Endothelial cell of umbilical vein (primary cell): ENCODE measurements around the gene TADA2A. TPM values are rescaled to one million over a fixed set of nuclear protein-coding genes. Genes with fewer than 3 reads are reported as not detected.

Source experiments
- BruUV-seq: library from RNA; stranded (reverse); fragments of 400-500 nt; replicated peaks from 2 replicates; lab custom pipeline; 2021; lab: Mats Ljungman, UMichigan
- CTCF ChIA-PET: fragments of 300-600, 350-600 bp; sonication (Branson Sonifier 250); formaldehyde crosslinking; loops from one replicate; lab custom pipeline; 2021; ENCODE audit warnings: antibody characterized with exemption, inconsistent platforms; lab: Charles Lee
- POLR2A ChIA-PET: fragments of 300-600, 350-600 bp; sonication (Branson Sonifier 250); formaldehyde crosslinking; loops from one replicate; lab custom pipeline; 2021; ENCODE audit warnings: antibody characterized with exemption, inconsistent platforms; lab: Charles Lee
- DNase-seq: peaks from one replicate; pipeline ENCODE4 v3.0.0-alpha.2; 2011; ENCODE audit warnings: low read depth, low spot score
- FAIRE-seq: peaks from 2 replicates; lab custom pipeline; 2011; peaks lifted over from hg19 to GRCh38; lab: Jason Lieb, UNC
- H2AFZ ChIP-seq: 2 replicates; pipeline ENCODE4 v1.6.0; 2012; ENCODE audit warnings: low read depth, low read length, control low read depth, inconsistent platforms
- H3K27ac ChIP-seq: 2 replicates; pipeline ENCODE4 v1.5.1; 2011; ENCODE audit warnings: low read depth, mild to moderate bottlenecking, control low read depth, low read length, moderate library complexity; ENCODE audit not compliant: insufficient read depth
- H3K27me3 ChIP-seq, 2 experiments: 2 replicates each; pipeline versions ENCODE4 v1.6.0 to v1.6.1; 2011; ENCODE audit warnings: low read length in 2 of 2, mixed read lengths in 1 of 2; ENCODE audit not compliant: control insufficient read depth in 2 of 2, insufficient read depth in 2 of 2
- H3K36me3 ChIP-seq, 2 experiments: 2 replicates in 1 of 2; 3 replicates in 1 of 2; pipeline ENCODE4 v1.5.1; 2011; ENCODE audit warnings: low read length in 2 of 2, mild to moderate bottlenecking in 1 of 2, moderate library complexity in 1 of 2; ENCODE audit not compliant: control insufficient read depth in 2 of 2, insufficient read depth in 2 of 2; ENCODE audit errors: extremely low read depth in 1 of 2
- H3K4me1 ChIP-seq: 3 replicates; pipeline ENCODE4 v1.5.1; 2011; ENCODE audit warnings: mild to moderate bottlenecking, low read length; ENCODE audit not compliant: control insufficient read depth, insufficient read depth; ENCODE audit errors: extremely low read depth
- H3K4me2 ChIP-seq: 2 replicates; pipeline ENCODE4 v1.6.1; 2011; ENCODE audit warnings: low read length, control low read depth, mixed read lengths; ENCODE audit not compliant: insufficient read depth
- H3K4me3 ChIP-seq, 3 experiments: fragments of 200-600 bp in 1 of 3; sonication (generic), shearing (Covaris generic) in 1 of 3; replicated peaks in 1 of 3; 2 replicates each; pipeline ENCODE4 v1.5.1; 2011 to 2016; ENCODE audit warnings: control low read depth in 3 of 3, low read length in 3 of 3, mild to moderate bottlenecking in 2 of 3, inconsistent platforms in 1 of 3, low read depth in 1 of 3, moderate library complexity in 1 of 3; ENCODE audit not compliant: insufficient read depth in 1 of 3
- H3K79me2 ChIP-seq: 2 replicates; pipeline ENCODE4 v1.6.0; 2012; ENCODE audit warnings: low read length, inconsistent platforms; ENCODE audit not compliant: control insufficient read depth, insufficient read depth
- H3K9ac ChIP-seq: replicated peaks from 2 replicates; pipeline ENCODE3; 2011; ENCODE audit warnings: low read length, control low read depth; ENCODE audit not compliant: insufficient read depth; ENCODE audit errors: extremely low read depth
- H3K9me1 ChIP-seq: replicated peaks from 3 replicates; pipeline ENCODE4 v1.6.0; 2011; ENCODE audit warnings: mild to moderate bottlenecking, low read length; ENCODE audit not compliant: control insufficient read depth, insufficient read depth; ENCODE audit errors: extremely low read depth
- H3K9me3 ChIP-seq: replicated peaks from 2 replicates; pipeline ENCODE4 v1.5.1; 2012; ENCODE audit warnings: low read length, inconsistent platforms; ENCODE audit not compliant: control insufficient read depth, insufficient read depth
- H4K20me1 ChIP-seq: replicated peaks from 2 replicates; pipeline ENCODE3; 2011; ENCODE audit warnings: mild to moderate bottlenecking, low read length; ENCODE audit not compliant: control insufficient read depth, insufficient read depth; ENCODE audit errors: extremely low read depth
- CTCF ChIP-seq, 2 donors: IDR thresholded peaks; 1 replicate in 1 of 2; 2 replicates in 1 of 2; pipeline ENCODE4 v1.5.1; 2011; ENCODE audit warnings: low read length in 2 of 2, mild to moderate bottlenecking in 2 of 2, moderate library complexity in 2 of 2, control low read depth in 1 of 2, inconsistent platforms in 1 of 2, low read depth in 1 of 2; ENCODE audit not compliant: insufficient read depth in 1 of 2; ENCODE audit errors: extremely low read depth in 1 of 2
- EZH2 ChIP-seq: IDR thresholded peaks from 2 replicates; pipeline ENCODE4 v1.6.1; 2012; ENCODE audit warnings: borderline replicate concordance, low read depth, mild to moderate bottlenecking, moderate library complexity, low read length, inconsistent platforms; ENCODE audit not compliant: severe bottlenecking
- FOS ChIP-seq: IDR thresholded peaks from 2 replicates; pipeline ENCODE4 v1.6.1; 2011; ENCODE audit warnings: mild to moderate bottlenecking, low read length, moderate library complexity, borderline replicate concordance; ENCODE audit not compliant: insufficient read depth
- GATA2 ChIP-seq: IDR thresholded peaks from 2 replicates; pipeline ENCODE4 v1.7.0; 2011; ENCODE audit warnings: low read depth, mild to moderate bottlenecking, moderate library complexity, mixed read lengths, low read length; ENCODE audit not compliant: insufficient read length, insufficient read depth
- JUN ChIP-seq: IDR thresholded peaks from 2 replicates; pipeline ENCODE4 v1.6.1; 2011; ENCODE audit warnings: borderline replicate concordance, low read depth; ENCODE audit not compliant: insufficient read length, insufficient read depth
- MYC ChIP-seq: IDR thresholded peaks from one replicate; pipeline ENCODE4 v1.6.1; 2011; ENCODE audit warnings: mild to moderate bottlenecking, low read depth, low read length
- POLR2A ChIP-seq: IDR thresholded peaks from 2 replicates; pipeline ENCODE4 v1.6.1; 2012; ENCODE audit warnings: low read depth, mild to moderate bottlenecking, control low read depth, low read length
- POLR2AphosphoS5 ChIP-seq: IDR thresholded peaks from 2 replicates; pipeline ENCODE4 v1.6.1; 2012; ENCODE audit warnings: low read depth, mild to moderate bottlenecking, control low read depth, low read length, moderate library complexity; ENCODE audit not compliant: insufficient read depth
- dilution Hi-C: fragments of 300-500 bp; cut with MboI; formaldehyde crosslinking; loops from one replicate; pipeline ENCODE4 v1.15.0; 2019; ENCODE audit warnings: low sequenced_read_pairs; ENCODE audit not compliant: extremely low pct_ligation_motif_present
- intact Hi-C: fragments of 100-400 bp; cut with micrococcal nuclease; formaldehyde crosslinking; loops from one replicate; pipeline ENCODE4 v1.10.0; 2022
- polyA plus RNA-seq, 4 experiments: library from polyadenylated mRNA; depleted of rRNA in 3 of 4; stranded (reverse) in 3 of 4; unstranded in 1 of 4; fragments of >200 nt; gene quantifications; 2 replicates each; pipeline versions ENCODE4 v1.2.1 to v1.2.3, GENCODE V29; 2011 to 2012; ENCODE audit warnings: missing spikeins in 1 of 4
- total RNA-seq: library from RNA; stranded (reverse); gene quantifications from 2 replicates; pipeline ENCODE4 v1.2.3, GENCODE V29; 2021
- TF ChIP-seq, protein P1 (sequence below): IDR thresholded peaks from 2 replicates; pipeline ENCODE4 v1.6.1; 2011; ENCODE audit not compliant: insufficient read depth, insufficient read length

TADA2A gene
- total and polyA plus RNA-seq, 2 donors (not counting 3 experiments of a cell fraction or from before 2014, with no cell fraction given), result 9.9 to 22.4 TPM

GRCh38 chr17:37503148-37503547 lies 96.5 kb downstream of the TADA2A start:
- ChIA-PET CTCF (interaction anchor here (1.1 to 2.0 kb wide), 2 partner anchors 24 to 130 kb away, joined by 4 read pairs; no protein-coding TSS in a partner anchor), POLR2A (no interaction called here)
- Histone ChIP-seq H3K27ac (no peak overlapping the region), H3K9me1 (no peaks in the 10 kb centered on the region), H4K20me1 (no peaks in the 10 kb centered on the region), H3K27me3 (no peaks in the 10 kb centered on the region), H3K9ac (no peak overlapping the region), H3K79me2 (peaks cover 88% of the 10 kb centered on the region), H3K36me3 (peaks cover 0 to 3% of the 10 kb centered on the region in 2 experiments), H3K4me2 (no peak overlapping the region), H3K4me1 (no peaks in the 10 kb centered on the region), H3K4me3 (no peak overlapping the region), H3K9me3 (no peaks in the 10 kb centered on the region), H2AFZ (no peak overlapping the region)
- FAIRE-seq (no peak), DNase-seq (no peak)
- dilution Hi-C loops, result no loop called here
- no TSS peak for BruUV-seq
- intact Hi-C loops, result no loop called here
- no peak for TF ChIP-seq POLR2A
- no peak for TF ChIP-seq CTCF (IDR thresholded peaks at IDR 0.05; ENCODE audit: extremely low read depth in 1 of 2, insufficient read depth in 1 of 2, low read depth in 1 of 2, low read length in 2 of 2)
- no peak for TF ChIP-seq MYC
- no peak for TF ChIP-seq JUN
- no peak for TF ChIP-seq EZH2
- no peak for TF ChIP-seq GATA2
- no peak for TF ChIP-seq FOS
- TF ChIP-seq POLR2AphosphoS5, result no peak
- TF ChIP-seq, protein P1, sequence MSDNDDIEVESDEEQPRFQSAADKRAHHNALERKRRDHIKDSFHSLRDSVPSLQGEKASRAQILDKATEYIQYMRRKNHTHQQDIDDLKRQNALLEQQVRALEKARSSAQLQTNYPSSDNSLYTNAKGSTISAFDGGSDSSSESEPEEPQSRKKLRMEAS, result no peak
